ENCODE data around the gene CCDC177.
"Not testable (repeated sequence)": the region's sequence is repeated elsewhere in the genome, so short reads cannot be mapped to it uniquely, and the experiment has no call there.

Gene CCDC177

GRCh38 chr14:69606258-69607184 lies 31.9 kb upstream of the CCDC177 start:
- DNase-seq: no peak
- intact Hi-C loops (cut with DNase I): no loop called here

GRCh38 chr14:69605738-69606137 lies 31.1 kb upstream of the CCDC177 start:
- intact Hi-C loops (cut with DNase I): no loop called here
- no peak for DNase-seq

- intact Hi-C loops (cut with DNase I): loop anchor here (5.0 kb wide), 1 partner anchor 127 kb away; no protein-coding TSS in a partner anchor
- DNase-seq: no peak
Observed at GRCh38 chr14:69600304-69600891, 25.7 kb upstream of the CCDC177 start.

- DNase-seq; intact Hi-C loops (cut with DNase I): not testable (repeated sequence)
Observed at GRCh38 chr14:69599431-69599830, 24.8 kb upstream of the CCDC177 start.

- DNase-seq: no peak
Observed at GRCh38 chr14:69595336-69595735, 20.7 kb upstream of the CCDC177 start.

GRCh38 chr14:69594846-69595245 lies 20.2 kb upstream of the CCDC177 start:
- intact Hi-C loops (cut with DNase I): no loop called here
- no peak for DNase-seq

More at GRCh38 chr14:69595336-69595735, 20.7 kb upstream of the CCDC177 start:
- intact Hi-C loops (cut with DNase I): no loop called here

- intact Hi-C loops (cut with DNase I): no loop called here
- DNase-seq: peak in 12 of 42 donors; percentile 8 to 52 (median 29)
Observed at GRCh38 chr14:69593018-69593677, 18.5 kb upstream of the CCDC177 start.

GRCh38 chr14:69591317-69591716 lies 16.6 kb upstream of the CCDC177 start:
- DNase-seq: no peak
- intact Hi-C loops (cut with DNase I): no loop called here

- DNase-seq: no peak
- intact Hi-C loops (cut with DNase I): no loop called here
Observed at GRCh38 chr14:69587389-69587788, 12.7 kb upstream of the CCDC177 start.

GRCh38 chr14:69586404-69586803 lies 11.7 kb upstream of the CCDC177 start:
- intact Hi-C loops (cut with DNase I): no loop called here

GRCh38 chr14:69584389-69584788 lies 9.7 kb upstream of the CCDC177 start:
- no peak for DNase-seq
- intact Hi-C loops (cut with DNase I): loop anchor here (2.0 kb wide), 1 partner anchor 142 kb away; no protein-coding TSS in a partner anchor

More at GRCh38 chr14:69586404-69586803, 11.7 kb upstream of the CCDC177 start:
- no peak for DNase-seq

GRCh38 chr14:69582829-69583228 lies 8.2 kb upstream of the CCDC177 start:
- intact Hi-C loops (cut with DNase I): no loop called here
- no peak for DNase-seq

- DNase-seq: no peak
- intact Hi-C loops (cut with DNase I): no loop called here
Observed at GRCh38 chr14:69582212-69582611, 7.5 kb upstream of the CCDC177 start.

- intact Hi-C loops (cut with DNase I): no loop called here
- DNase-seq: no peak
Observed at GRCh38 chr14:69581316-69581935, 6.8 kb upstream of the CCDC177 start.

GRCh38 chr14:69580009-69580577 lies 5.4 kb upstream of the CCDC177 start:
- intact Hi-C loops (cut with DNase I): no loop called here
- DNase-seq: peak in 23 of 42 donors; percentile 6 to 51 (median 28)

- intact Hi-C loops (cut with DNase I): no loop called here
- peak in 1 of 42 donors; percentile 8 for DNase-seq
Observed at GRCh38 chr14:69579476-69579875, 4.8 kb upstream of the CCDC177 start.

GRCh38 chr14:69574954-69575295 lies 254 bp upstream of the CCDC177 start:
- no peak for DNase-seq
- intact Hi-C loops (cut with DNase I): no loop called here

GRCh38 chr14:69573831-69574262 lies 824 bp downstream of the CCDC177 start:
- intact Hi-C loops (cut with DNase I): no loop called here
- peak in 25 of 42 donors; percentile 4 to 49 (median 25) for DNase-seq

- DNase-seq: no peak
- intact Hi-C loops (cut with DNase I): no loop called here
Observed at GRCh38 chr14:69573205-69573830, 1.4 kb downstream of the CCDC177 start.

All from head of caudate nucleus (tissue), 42 donors.